Loucy (cell line): ENCODE results near the gene PRUNE2.

Source experiments
- H2AFZ ChIP-seq: fragments of 200-600 bp; sonication (generic); 2 replicates; pipeline ENCODE4 v1.6.0; 2016; ENCODE audit warnings: antibody characterized with exemption, mild to moderate bottlenecking, low read length, moderate library complexity
- H3F3A ChIP-seq: fragments of 200-600 bp; 2 replicates; pipeline ENCODE4 v1.6.0; 2016; ENCODE audit warnings: antibody characterized with exemption, low read depth, mild to moderate bottlenecking
- H3K27me3 ChIP-seq: fragments of 200-600 bp; sonication (generic); 2 replicates; pipeline ENCODE4 v1.6.1; 2014; ENCODE audit warnings: low read length, mild to moderate bottlenecking; ENCODE audit not compliant: insufficient read depth, poor library complexity, severe bottlenecking
- H3K36me3 ChIP-seq: fragments of 200-600 bp; sonication (generic); 2 replicates; pipeline ENCODE4 v1.6.1; 2016; ENCODE audit warnings: low read length; ENCODE audit not compliant: insufficient read depth
- H3K4me1 ChIP-seq: fragments of 200-600 bp; sonication (generic); 2 replicates; pipeline ENCODE4 v1.5.1; 2014; ENCODE audit warnings: low read length, mild to moderate bottlenecking; ENCODE audit not compliant: insufficient read depth, poor library complexity, severe bottlenecking
- H3K4me2 ChIP-seq: fragments of 200-600 bp; sonication (generic); 2 replicates; pipeline ENCODE4 v1.6.0; 2014; ENCODE audit warnings: antibody characterized with exemption, low read length, low read depth, mild to moderate bottlenecking; ENCODE audit not compliant: poor library complexity, severe bottlenecking
- H3K4me3 ChIP-seq: fragments of 200-600 bp; sonication (generic); 2 replicates; pipeline ENCODE4 v1.5.1; 2014; ENCODE audit warnings: low read length, mild to moderate bottlenecking, mixed read lengths; ENCODE audit not compliant: poor library complexity, severe bottlenecking
- H3K79me2 ChIP-seq: fragments of 200-600 bp; sonication (generic); 2 replicates; pipeline ENCODE4 v1.6.1; 2014; ENCODE audit warnings: low read length; ENCODE audit not compliant: insufficient read depth
- H3K9ac ChIP-seq: fragments of 200-600 bp; sonication (generic); 2 replicates; pipeline ENCODE4 v1.6.0; 2014; ENCODE audit warnings: mild to moderate bottlenecking, low read depth, low read length, moderate library complexity; ENCODE audit not compliant: poor library complexity, severe bottlenecking
- H3K9me2 ChIP-seq: fragments of 200-600 bp; sonication (generic); replicated peaks from 2 replicates; pipeline ENCODE4 v1.6.1; 2016; ENCODE audit warnings: low read depth, low read length, mixed read lengths
- H3K9me3 ChIP-seq: fragments of 200-600 bp; sonication (generic); 2 replicates; pipeline ENCODE4 v1.6.1; 2014; ENCODE audit warnings: mild to moderate bottlenecking, antibody characterized with exemption, low read length, low read depth; ENCODE audit not compliant: insufficient read depth
- H4K20me1 ChIP-seq: fragments of 200-600 bp; sonication (generic); 2 replicates; pipeline ENCODE4 v1.6.0; 2014; ENCODE audit warnings: antibody characterized with exemption, low read length, mild to moderate bottlenecking; ENCODE audit not compliant: insufficient read depth, poor library complexity, severe bottlenecking
- EZH2phosphoT487 ChIP-seq: fragments of 200-600 bp; IDR thresholded peaks from 2 replicates; pipeline ENCODE4 v1.6.1; 2018; ENCODE audit warnings: antibody characterized with exemption, mild to moderate bottlenecking, moderate library complexity, borderline replicate concordance
- TF ChIP-seq, protein P1 (sequence below): fragments of 200-600 bp; sonication (generic); conservative IDR thresholded peaks from 2 replicates; pipeline ENCODE4 v1.5.1; 2014; ENCODE audit warnings: mild to moderate bottlenecking, antibody characterized with exemption, low read length

PRUNE2 gene

GRCh38 chr9:76644171-76644570 is 261.7 kb downstream of the PRUNE2 start:
- no peak overlapping the region for H3K4me3 ChIP-seq
- H3K36me3 ChIP-seq, result peaks cover 9% of the 10 kb centered on the region; the same call in 1 of the 2 replicates
- peaks cover 66% of the 10 kb centered on the region for H3K4me1 ChIP-seq
- H3K79me2 ChIP-seq, result peaks cover 42% of the 10 kb centered on the region
- no peaks in the 10 kb centered on the region for H3K9me2 ChIP-seq
- H3K27me3 ChIP-seq, result no peaks in the 10 kb centered on the region
- H3K9me3 ChIP-seq, result no peaks in the 10 kb centered on the region
- H3F3A ChIP-seq, result no peaks in the 10 kb centered on the region
- H4K20me1 ChIP-seq, result no peaks in the 10 kb centered on the region
- peak overlapping the region; percentile 63 for H3K9ac ChIP-seq
- H2AFZ ChIP-seq, result no peak overlapping the region
- TF ChIP-seq EZH2phosphoT487, result no peak
- H3K4me2 ChIP-seq, result peak overlapping the region; percentile 58

DNA sequence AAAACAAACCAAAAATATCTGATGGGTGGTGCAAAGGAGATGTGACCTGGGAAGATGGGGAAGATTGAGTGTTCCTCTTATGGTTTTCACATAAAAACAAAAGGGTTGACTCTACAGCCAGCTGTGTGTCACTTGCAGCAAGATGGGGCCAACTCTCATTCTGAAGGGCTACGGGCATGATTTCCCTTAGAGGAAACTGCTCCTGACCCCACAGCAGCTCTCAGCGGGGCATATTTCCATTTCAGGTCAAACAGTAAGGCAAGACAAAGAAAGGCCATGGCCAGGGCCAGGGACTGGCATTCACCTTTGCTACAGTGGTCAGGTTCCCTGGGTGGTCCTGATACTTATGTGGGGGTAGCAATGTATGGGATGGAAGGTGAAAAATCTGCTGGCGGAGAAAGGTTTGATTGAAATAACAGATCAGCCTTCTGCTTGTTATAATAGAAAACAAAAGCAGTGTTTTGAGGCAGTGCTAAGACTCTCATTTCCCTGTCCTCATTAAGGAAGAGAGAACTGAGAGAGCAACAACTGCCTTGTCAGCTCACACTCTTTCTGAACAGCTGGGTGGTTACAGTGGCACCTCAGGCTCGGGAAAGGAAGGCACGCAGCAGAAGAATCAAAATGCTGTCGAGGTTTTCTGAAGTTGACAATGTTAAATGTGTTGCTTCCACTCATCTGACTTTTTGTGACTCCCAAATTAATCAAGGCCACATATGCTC is 262.4 kb downstream of the PRUNE2 start:
- peak overlapping the region; percentile 10 for H3K4me3 ChIP-seq
- H3K4me2 ChIP-seq, result peak overlapping the region; percentile 58
- no peaks in the 10 kb centered on the region for H3F3A ChIP-seq
- H3K79me2 ChIP-seq, result peaks cover 36% of the 10 kb centered on the region
- H2AFZ ChIP-seq, result no peak overlapping the region
- H3K27me3 ChIP-seq, result no peaks in the 10 kb centered on the region
- no peaks in the 10 kb centered on the region for H4K20me1 ChIP-seq
- H3K9ac ChIP-seq, result peak overlapping the region; percentile 63
- peaks cover 61% of the 10 kb centered on the region for H3K4me1 ChIP-seq
- no peaks in the 10 kb centered on the region for H3K9me3 ChIP-seq
- H3K9me2 ChIP-seq, result no peaks in the 10 kb centered on the region
- peaks cover 9% of the 10 kb centered on the region; the same call in 1 of the 2 replicates for H3K36me3 ChIP-seq
- TF ChIP-seq, protein P1, sequence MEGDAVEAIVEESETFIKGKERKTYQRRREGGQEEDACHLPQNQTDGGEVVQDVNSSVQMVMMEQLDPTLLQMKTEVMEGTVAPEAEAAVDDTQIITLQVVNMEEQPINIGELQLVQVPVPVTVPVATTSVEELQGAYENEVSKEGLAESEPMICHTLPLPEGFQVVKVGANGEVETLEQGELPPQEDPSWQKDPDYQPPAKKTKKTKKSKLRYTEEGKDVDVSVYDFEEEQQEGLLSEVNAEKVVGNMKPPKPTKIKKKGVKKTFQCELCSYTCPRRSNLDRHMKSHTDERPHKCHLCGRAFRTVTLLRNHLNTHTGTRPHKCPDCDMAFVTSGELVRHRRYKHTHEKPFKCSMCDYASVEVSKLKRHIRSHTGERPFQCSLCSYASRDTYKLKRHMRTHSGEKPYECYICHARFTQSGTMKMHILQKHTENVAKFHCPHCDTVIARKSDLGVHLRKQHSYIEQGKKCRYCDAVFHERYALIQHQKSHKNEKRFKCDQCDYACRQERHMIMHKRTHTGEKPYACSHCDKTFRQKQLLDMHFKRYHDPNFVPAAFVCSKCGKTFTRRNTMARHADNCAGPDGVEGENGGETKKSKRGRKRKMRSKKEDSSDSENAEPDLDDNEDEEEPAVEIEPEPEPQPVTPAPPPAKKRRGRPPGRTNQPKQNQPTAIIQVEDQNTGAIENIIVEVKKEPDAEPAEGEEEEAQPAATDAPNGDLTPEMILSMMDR, result no peak
- TF ChIP-seq EZH2phosphoT487, result no peak

DNA sequence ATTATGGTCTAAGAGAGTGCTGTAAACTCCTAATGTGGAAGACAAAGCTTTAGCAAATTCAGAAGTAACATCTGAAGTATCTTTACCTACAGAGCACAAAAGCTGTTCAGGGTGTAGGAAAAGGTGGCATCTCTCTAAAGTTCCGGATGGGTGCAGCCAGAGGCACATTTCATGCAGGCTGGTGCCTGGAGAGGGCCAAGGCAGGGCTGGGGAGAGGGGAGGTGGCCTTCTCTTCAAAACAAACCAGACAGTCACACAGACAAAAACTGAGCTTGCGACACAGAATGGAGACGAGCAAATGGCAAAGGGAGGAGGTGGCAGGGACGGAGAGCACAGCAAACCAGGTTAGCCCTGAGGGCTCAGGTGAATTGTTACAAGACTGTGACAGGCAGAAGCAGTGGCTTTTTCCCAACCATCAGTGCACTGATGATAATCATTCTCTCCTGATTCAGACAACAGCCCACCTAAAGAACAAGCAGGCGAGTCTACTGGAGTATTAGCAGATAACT is 263.2 kb downstream of the PRUNE2 start:
- Histone ChIP-seq H2AFZ (no peak overlapping the region), H3K9me2 (no peaks in the 10 kb centered on the region), H3K79me2 (peaks cover 28% of the 10 kb centered on the region), H3K4me3 (no peak overlapping the region), H3K9me3 (no peaks in the 10 kb centered on the region), H4K20me1 (no peaks in the 10 kb centered on the region), H3K4me2 (peak overlapping the region; percentile 58), H3K9ac (peak overlapping the region; percentile 63), H3F3A (no peaks in the 10 kb centered on the region), H3K36me3 (peaks cover 9% of the 10 kb centered on the region; the same call in 1 of the 2 replicates), H3K27me3 (no peaks in the 10 kb centered on the region), H3K4me1 (peaks cover 61% of the 10 kb centered on the region)
- TF ChIP-seq, protein P1, result no peak
- no peak for TF ChIP-seq EZH2phosphoT487
